ENCODE data around the gene MZT1.

- no peak for TF ChIP-seq EZH2 (IDR thresholded peaks at IDR 0.05; ENCODE audit: low read depth, unreplicated experiment)
- TF ChIP-seq CTCF (conservative IDR thresholded peaks at IDR 0.05; ENCODE audit: low read depth in 2 of 2), result no peak
- TF ChIP-seq POLR2AphosphoS5 (IDR thresholded peaks at IDR 0.05; ENCODE audit: low read depth), result no peak
- no peak for TF ChIP-seq REST (IDR thresholded peaks at IDR 0.05; ENCODE audit: unreplicated experiment)
- TF ChIP-seq ETS1 (IDR thresholded peaks at IDR 0.05), result no peak
- TF ChIP-seq ZNF462 (CRISPR knock-in tag; IDR thresholded peaks at IDR 0.05), result no peak
Observed at GRCh38 chr13:72716776-72717175, 10.7 kb downstream of the MZT1 start.

Measured in GM23338 (cell line).